ENCODE measurements around the gene LINS1. TPM values are rescaled to one million over a fixed set of nuclear protein-coding genes. Genes with fewer than 3 reads are reported as not detected.
A peak's percentile ranks its signal among the peaks of the same experiment; 100 is the strongest.

Gene LINS1, protein sequence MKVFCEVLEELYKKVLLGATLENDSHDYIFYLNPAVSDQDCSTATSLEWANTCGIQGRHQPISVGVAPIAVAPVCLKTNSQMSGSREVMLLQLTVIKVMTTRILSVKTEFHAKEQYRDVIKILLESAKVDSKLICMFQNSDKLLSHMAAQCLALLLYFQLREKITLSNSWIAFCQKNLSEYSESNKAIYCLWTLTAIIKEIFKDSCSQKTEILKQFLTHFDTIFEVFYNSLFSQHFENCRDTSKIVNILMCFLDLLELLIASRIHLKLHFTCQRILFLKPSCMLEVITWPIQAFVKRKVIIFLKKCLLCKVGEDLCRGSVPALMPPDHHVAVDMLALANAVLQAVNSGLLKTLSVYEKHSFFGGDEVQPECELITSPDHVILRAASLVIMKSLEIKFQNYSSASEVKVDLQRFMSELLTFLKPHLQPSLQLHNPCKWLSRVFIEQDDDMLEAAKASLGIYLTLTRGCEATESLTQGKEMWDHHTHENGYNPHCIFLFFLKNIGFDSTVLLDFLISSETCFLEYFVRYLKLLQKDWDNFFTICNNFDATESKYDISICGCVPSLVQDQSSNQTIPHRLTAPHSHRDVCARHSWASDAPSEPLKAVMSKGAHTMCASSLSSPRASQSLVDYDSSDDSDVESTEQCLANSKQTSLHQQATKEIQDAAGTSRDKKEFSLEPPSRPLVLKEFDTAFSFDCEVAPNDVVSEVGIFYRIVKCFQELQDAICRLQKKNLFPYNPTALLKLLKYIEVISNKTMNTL
- 10 to 100 TPM; 21.3 to 30.4 (median 25.8) TPM for polyA plus RNA-seq (ENCODE audit: insufficient read depth in 1 of 5, insufficient read length in 5 of 5, low replicate concordance in 1 of 5)
- long read RNA-seq, donor 1, partial matches to known transcripts = 0 of 8 reads
- long read RNA-seq, donor 1, other reads (novel, unspliced or antisense) = 0 of 8 reads
- long read RNA-seq, donor 2, partial matches to known transcripts = 0 of 1 reads
- long read RNA-seq, donor 2, other reads (novel, unspliced or antisense) = 0 of 1 reads
- long read RNA-seq, donor 3, partial matches to known transcripts = 0 of 1 reads
- long read RNA-seq, donor 3, other reads (novel, unspliced or antisense) = 0 of 1 reads
- long read RNA-seq, donor 4 = 0 reads
- long read RNA-seq, donor 5, full-length matches to known transcripts = 4 of 4 reads
- long read RNA-seq, donor 5, partial matches to known transcripts = 0 of 4 reads
- long read RNA-seq, donor 5, other reads (novel, unspliced or antisense) = 0 of 4 reads
- long read RNA-seq, donor 6, full-length matches to known transcripts = 5 of 5 reads
- long read RNA-seq, donor 6, partial matches to known transcripts = 0 of 5 reads
- long read RNA-seq, donor 6, other reads (novel, unspliced or antisense) = 0 of 5 reads
- long read RNA-seq, donor 7, partial matches to known transcripts = 0 of 4 reads
- long read RNA-seq, donor 7, other reads (novel, unspliced or antisense) = 0 of 4 reads
- long read RNA-seq, donor 8, full-length matches to known transcripts = 3 of 3 reads
- long read RNA-seq, donor 8, partial matches to known transcripts = 0 of 3 reads
- long read RNA-seq, donor 8, other reads (novel, unspliced or antisense) = 0 of 3 reads

DNA sequence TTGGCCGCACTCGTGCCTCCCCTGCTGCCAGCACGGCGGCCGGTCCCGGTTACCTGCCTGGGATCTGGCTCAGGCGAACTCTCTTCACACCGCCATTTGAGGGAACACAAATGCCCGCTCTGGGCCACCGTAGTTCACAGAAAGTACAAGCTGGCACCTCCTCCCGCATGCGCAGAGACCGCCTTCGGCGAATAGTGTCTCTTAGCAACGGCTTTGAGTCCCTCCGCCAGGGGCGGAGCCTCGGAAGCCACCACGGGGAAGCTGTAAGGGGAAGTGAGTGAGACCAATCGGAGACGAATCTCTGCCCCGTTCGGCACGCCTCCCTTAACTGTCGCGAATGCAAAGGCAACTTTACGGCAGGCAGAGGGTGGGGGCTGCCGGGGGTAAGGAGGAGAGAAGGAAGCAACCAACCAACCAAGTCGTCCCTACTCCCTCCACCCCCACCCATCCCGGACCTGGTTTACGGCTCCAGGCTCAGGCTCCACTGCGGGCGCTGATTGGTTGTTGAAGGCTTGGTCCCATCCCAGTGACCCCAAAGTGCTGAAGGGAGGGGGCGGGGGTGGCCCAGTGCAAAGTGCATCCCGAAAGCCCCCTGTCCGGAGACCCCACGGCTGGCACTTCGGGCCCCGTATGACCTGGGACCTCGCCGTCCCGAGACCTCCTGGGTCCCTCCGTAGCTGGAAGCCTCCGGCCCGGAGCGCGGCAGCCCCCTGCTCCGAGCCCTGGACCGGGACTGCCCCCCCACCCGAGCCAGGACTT, at the start of gene LINS1, which contains the start of gene ASB7:
Gene LINS1 (minus strand): TSS at position 121 of the 759 bp plus-strand sequence. CDS start 21,342 bp downstream, outside the sequence.
Gene ASB7 (plus strand): TSS at position 526 of the 759 bp plus-strand sequence. CDS start 9,628 bp downstream, outside the sequence.
- peak; percentile 100 for DNase-seq

DNA sequence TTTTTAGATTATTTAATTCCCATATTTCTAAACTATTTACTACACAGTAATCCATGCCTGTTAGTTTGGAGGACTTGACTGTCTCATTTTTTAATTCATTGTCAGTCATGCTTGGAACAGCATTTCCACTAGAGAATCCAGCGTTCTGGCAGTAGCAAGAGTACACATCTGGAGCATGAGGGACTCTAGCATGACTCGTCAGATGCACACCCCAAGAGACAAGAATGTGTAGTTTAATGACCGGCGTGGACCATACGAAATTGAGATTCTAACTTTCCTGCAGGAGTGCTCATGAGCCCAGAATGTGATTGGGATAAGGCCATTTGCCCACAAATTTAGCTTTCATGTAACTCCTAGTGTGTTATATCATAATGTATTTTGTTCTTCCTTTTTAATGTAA, 49.3 kb upstream of the LINS1 start:
- no peak for DNase-seq

DNA sequence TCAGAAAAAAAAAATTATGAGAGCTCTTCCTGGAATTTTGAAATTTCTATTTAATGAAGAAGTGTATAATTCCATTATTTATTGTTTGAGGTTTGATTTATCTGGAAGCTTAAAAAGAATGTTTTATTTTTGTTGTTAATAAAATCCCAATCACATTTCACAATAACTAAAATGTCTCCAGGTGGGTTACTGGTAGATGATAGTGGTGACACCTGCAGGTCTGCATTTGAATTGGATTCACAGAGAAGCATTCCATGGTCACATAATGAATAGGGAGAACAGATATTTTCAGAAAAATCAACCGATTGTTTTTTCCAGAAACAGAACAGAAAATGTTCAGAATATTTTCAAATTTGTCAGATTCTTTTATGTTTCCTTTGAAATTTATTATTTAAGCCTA, 48.7 kb upstream of the LINS1 start:
- no peak for DNase-seq

DNA sequence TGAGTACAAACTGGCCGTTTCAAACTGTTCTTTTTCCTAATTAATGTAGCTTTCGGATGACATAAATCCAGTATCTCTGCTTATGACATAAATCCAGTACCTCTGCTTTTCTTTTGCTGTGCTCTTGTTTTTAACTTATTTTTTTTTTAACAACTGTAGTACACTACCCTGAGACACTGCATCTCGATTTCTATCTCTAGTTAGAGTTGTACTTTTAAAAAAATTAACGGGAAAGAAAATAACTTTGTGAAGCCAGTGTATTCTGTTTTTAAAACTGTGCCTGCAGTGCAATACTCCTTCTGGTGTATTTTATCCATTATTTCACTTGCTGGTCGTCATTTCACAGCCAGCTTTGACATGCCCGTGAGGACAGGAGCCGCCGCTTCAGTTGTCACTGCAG, 47.0 kb upstream of the LINS1 start:
- DNase-seq = no peak

DNA sequence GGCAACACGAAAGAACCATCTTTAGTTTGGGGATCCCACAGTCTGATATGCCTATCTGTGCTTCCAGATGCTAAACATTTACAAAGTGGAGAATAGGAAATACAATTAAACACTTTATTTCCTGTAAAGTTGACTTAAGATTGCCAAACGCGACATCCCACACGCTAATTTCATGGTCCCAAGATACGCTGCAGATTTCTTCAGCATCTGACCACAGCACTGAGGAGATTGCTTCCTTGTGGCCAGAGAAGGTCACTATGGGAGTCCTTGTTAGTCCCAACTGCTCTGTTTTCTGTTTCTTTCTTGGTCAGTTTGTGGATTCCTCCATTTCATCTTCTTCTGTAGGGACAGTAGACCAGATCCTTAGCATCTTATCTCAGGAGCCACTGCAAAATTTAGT, 43.7 kb upstream of the LINS1 start:
- DNase-seq = no peak

DNA sequence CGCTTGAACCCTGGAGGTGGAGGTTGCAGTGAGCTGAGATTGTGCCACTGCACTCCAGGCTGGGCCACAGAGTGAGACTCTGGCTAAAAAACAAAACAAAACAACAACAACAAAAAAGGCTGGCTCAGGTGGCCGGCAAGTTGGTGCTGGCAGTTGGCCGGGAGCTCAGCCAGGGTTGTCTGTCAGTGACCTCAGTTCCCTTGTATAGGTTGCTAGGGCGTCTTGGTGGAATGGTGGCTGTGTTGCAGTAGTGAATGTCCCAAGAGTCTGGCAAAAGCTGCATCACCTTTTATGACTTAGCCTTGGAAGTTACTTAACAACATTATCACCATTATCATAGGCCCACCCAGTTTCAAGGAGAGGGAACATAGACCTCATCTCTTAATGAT, 41.0 kb upstream of the LINS1 start:
- DNase-seq = no peak

DNA sequence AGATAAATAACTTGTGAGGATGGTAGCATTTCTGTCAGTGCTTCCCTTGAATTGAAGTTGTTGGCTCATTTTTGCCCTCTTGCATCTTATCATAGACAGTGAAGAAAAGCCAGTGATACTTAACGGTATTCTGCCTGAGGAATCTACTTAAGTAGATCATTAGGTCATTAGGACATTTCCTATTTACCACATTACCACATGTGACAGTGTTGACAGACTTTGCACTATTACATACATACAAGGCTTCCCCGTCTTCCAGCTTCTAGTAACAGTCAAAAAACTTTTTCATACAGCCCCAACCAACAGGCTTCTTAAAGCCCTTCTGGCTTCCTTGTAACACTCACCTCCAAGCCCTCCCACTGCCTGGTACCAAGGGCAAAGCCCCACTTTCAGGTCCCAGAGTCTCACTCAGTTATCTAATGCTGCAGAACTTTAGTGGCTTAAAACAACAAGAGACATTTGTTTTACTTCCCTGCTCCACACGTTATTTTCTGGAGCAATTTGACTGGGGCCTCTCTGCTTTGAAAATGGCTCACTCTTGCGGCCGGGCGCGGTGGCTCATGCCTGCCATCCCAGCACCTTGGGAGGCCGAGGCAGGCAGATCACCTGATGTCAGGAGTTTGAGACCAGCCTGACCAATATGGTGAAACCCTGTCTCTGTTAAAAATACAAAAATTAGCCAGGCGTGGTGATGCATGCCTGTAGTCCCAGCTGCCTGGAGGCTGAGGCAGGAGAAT, 40.4 kb upstream of the LINS1 start:
- DNase-seq = no peak

DNA sequence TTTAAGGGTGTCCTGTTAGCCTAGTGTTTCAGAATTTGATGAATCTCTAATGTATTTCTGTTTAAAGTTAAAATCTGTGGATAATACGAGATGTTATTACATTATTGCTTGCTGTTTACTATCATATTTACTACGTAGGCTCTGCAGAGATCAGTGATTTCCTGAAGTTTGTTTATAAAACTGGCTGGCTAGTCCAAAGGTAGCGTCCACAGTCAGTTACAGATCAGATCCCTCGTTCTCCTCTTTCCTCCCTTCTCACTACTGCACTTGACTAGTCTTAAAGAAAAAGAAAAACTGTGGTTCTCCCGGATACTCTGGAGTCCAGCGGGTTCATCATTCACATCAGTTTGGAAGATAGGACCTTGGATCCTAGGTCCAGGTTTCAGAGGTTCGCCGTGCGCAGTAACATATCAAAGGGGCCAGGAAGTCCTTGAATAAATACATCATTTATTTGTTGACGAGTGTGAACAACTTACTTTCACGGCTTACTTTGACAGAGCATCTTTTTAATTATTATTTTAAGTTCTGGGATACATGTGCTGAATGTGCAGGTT, 36.3 kb upstream of the LINS1 start:
- DNase-seq = no peak

DNA sequence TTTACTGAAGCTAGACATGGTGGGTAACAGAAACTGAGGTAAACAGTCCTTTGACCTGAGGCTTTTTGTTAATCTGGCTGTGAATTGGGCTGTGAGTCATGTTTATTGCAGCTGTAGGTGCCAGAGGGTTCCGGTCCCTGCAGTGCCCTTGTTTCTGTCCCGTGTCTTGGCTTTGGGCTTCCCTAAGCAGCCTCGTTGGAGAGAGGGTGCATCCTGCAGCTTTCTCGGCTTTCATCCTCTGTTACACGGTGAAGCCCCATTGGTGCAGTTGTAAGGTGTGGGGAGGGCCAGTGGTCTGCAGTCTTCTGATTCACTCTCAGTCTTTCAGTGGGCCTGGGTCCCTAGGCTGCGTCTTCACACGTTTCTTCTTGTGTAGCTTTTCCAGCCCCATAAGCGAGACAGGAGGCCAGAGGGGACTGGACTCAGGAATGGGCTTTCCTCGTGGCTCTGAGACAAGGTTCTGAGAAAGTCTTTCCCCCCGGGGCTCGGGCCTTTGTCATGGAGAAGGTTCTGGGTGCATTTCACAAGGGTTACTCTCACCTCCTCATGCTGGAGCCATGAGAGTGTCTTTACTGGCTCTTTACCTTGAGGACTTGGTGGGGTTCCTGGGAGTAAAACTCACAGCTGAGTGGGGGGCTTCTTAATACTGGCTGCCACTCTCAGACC, 33.6 kb upstream of the LINS1 start:
- no peak for DNase-seq

DNA sequence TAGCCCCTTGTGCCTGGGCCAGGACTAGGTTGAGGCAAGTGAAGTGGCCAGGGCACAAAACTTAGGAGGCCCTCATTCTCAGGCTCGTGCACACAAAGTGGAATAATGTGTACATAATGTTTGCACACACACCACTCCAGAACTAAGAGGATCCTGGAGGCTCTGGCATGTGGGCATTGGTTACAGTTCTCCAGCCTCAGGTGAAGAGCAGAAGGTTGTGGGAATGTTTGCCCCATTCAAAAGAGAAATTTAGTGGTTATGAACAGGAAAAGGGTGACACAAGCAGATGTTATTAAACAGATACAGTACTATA, 31.7 kb upstream of the LINS1 start:
- no peak for DNase-seq

DNA sequence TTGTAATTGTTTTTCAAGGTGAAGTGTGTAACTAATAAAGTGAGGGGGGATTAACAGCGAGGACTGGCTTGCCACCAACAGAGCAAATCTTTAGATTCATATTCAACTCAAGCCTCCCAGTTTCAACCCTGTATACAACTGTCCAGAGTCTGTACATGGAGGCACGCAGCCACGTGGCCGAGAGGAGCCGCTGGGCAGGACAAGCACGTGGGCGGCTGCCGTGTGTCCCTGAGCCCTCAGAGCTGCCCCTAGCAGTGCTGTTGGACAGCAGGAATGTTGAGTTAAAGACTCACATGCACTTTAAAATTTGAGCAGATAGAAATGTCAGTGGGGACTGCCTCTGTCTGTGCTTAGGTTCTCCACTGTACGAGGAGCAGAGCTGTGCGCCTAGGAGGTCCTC, 29.8 kb upstream of the LINS1 start:
- no peak for DNase-seq

DNA sequence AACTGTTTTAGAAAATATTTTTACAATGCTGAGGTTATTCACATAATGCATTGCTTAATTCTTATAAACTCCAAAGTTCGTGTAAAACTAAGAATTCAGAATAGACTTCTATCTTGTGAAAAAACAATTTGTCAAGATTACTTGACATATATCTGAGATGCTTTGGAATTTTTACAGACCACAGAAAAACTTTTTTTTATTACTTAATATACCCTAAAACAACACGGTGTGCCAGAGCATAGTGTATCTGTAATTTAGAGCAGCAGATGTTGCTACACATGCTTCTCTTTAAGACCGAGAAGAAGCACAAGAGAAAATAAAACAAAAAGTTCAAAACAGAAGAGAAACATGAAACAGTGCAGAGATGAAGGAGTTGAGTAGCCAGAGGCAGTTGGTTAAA, 26.8 kb upstream of the LINS1 start:
- DNase-seq = no peak

DNA sequence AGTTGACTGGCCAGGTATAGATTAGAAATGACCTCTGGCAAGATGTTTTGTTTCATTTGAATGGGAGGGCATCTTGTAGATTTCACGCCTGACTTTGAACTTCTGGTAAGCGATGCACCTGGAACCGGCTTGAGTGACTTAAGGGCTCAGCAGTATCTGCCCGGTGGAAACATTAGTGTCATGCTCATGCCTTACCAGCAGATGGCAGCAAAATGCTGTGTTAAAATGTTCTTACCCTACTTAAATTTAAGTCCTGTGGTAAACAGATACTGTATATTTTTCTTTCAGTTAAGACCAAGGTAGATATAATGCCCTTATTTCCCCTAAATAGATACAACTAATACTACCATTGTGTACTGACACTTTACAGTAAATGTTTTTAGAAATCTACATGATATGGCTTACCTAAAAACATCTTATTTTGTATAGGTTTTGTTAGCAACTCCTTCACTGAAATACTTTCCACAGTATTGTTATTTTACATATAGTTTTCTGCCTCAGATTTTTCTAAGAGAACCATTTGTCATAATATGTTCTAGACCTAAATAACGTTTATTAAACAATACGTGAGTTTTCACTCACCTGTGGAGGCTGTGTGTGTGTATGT, 25.9 kb upstream of the LINS1 start:
- DNase-seq = peak; percentile 65 to 76

DNA sequence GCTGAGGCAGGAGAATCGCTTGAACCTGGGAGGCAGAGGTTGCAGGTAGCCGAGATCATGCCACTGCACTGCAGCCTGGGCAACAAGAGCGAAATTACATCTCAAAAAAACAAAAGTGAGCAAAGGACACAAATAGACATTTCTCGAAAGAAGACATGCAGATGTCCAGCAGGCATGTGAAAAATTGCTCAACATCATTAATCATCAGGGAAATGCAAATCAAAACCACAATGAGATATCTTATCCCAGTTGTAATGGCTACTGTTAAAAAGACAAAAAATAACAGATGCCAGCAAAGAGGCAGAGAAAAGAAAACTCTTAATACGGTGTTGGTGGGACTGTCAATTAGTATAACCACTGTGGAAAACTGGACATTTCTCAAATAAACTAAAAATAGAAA, 21.3 kb upstream of the LINS1 start:
- DNase-seq = no peak

DNA sequence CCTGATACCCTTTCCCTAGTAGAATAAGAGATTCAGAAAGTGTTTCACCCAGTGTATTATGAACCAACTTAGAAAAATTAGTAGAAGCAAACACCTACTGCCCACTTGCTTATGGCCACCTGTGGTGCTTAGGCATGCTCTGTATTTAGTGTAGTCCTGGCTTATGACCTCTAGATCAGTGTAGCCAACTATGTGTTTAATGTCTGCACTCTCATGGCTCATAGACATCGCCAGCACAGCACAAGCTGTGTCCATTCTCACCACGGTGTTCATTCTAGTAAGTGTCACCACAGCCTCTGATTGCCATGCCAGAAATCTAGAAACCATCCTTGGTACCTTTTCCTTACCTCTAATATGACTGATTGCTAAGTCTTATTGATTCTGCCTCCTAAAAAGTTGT, 14.7 kb upstream of the LINS1 start:
- DNase-seq = no peak

DNA sequence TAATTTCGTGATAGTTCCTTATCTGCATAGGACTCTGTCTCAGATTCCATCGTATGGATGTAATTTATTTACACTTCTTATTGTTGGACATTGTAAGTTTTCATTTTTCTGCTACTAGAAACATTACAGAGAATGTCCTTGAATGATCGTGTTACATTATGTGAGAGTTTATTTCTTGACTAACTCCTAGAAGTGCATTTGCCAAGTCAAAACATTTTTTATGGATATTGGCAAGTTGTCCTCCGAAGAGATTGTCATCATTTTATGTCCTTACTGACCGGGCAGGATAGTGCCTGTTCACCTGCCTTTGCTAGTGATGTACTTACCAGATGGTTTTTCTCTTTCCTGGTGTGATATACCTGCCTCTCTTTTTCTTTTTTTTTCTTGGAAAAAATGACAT, 13.8 kb upstream of the LINS1 start:
- no peak for DNase-seq

DNA sequence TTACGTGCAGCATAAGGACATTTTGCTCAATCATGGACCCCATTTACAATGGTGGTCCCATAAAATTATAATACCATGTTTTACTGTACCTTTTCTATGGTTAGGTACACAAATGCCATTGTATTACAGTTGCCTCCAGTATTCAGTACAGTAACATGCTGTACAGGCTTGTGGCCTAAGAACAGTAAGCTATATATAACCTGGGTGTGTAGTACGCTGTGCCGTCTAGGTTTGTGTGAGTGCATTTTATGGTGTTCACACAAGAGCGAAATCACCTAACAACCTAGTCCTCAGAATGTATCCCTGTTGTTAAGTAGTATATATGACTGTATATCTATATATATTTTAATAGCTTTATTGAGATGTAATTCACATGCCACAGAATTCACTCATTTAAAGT, 12.9 kb upstream of the LINS1 start:
- no peak for DNase-seq

DNA sequence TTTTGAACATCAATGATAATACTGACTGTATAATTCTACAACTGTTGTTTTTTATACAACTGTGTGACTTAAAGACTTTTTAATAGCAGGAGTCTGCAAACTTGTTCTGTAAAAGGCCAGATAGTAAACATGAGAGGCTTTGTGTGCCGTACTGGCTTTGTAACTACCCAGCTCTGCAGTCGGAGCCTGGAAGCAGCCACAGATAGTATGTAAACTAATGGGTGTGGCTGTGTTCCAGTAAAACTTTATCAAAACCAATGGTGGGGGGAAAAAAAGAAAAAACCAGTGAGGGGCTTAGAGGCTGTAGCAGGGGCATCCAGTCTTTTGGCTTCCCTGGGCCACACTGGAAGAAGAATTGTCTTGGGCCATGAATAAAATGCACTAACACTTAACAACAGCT, 12.4 kb upstream of the LINS1 start:
- DNase-seq = no peak

DNA sequence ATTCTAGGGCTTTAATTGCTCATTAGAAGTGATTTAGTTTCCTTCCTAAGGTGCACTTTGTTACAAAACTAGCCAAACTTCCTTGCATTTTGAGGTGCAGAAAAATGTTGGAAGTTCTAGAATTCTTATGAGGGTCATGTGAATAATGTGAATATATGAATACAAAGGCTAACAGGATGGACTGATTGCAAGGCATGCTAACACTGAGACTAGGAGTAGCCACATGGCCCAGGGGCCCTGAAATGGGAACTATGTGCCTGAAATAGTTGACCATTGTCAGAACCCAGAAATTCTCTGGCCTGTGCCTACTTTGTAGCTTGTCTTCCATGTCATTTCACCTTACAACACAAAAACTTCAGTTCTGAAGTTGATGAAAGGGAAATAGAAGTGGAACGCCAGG, 11.2 kb upstream of the LINS1 start:
- no peak for DNase-seq
